IMR-90 (cell line): Measurements from ENCODE around the gene MYO1H. TPM values are rescaled to one million over a fixed set of nuclear protein-coding genes. Genes with fewer than 3 reads are reported as not detected.

Experiments
- ATAC-seq: fragments of 200-7000 bp; cut with Tn5 transposase; 2 replicates; pipeline ENCODE4 v1.9.1; 2020; ENCODE audit warnings: low read depth, mild to moderate bottlenecking, moderate library complexity
- BruUV-seq: library from RNA; stranded (reverse); fragments of 400-500 nt; replicated peaks from 2 replicates; lab custom pipeline; 2021; lab: Mats Ljungman, UMichigan
- CTCF ChIA-PET: fragments of 300-600 bp; formaldehyde crosslinking; extraction: SDS; loops from one replicate; lab custom pipeline; 2021; ENCODE audit warnings: antibody characterized with exemption; lab: Yijun Ruan, JAX
- POLR2A ChIA-PET: fragments of 300-600 bp; sonication (Branson Sonifier 250); formaldehyde crosslinking; loops from one replicate; lab custom pipeline; 2022; ENCODE audit warnings: antibody characterized with exemption; ENCODE audit not compliant: unreplicated experiment; lab: Charles Lee
- DNase-seq: peaks from one replicate; pipeline ENCODE4 v3.0.0; 2013
- H2AFZ ChIP-seq: replicated peaks from 2 replicates; pipeline ENCODE3; 2013; ENCODE audit warnings: low read length, mild to moderate bottlenecking; ENCODE audit not compliant: poor library complexity
- H2AK5ac ChIP-seq: 2 replicates; pipeline ENCODE4 v1.6.1; 2013; ENCODE audit warnings: low read depth, low read length, inconsistent platforms
- H2AK9ac ChIP-seq: replicated peaks from 2 replicates; pipeline ENCODE3; 2013; ENCODE audit warnings: mild to moderate bottlenecking, low read depth, low read length, moderate library complexity; ENCODE audit not compliant: poor library complexity
- H2BK120ac ChIP-seq: 2 replicates; pipeline ENCODE4 v1.6.1; 2013; ENCODE audit warnings: low read depth, low read length, inconsistent platforms
- H2BK15ac ChIP-seq: 3 replicates; pipeline ENCODE4 v1.6.1; 2013; ENCODE audit warnings: low read depth, low read length, inconsistent platforms
- H2BK20ac ChIP-seq: 2 replicates; pipeline ENCODE4 v1.6.1; 2013; ENCODE audit warnings: low read depth, mild to moderate bottlenecking, inconsistent platforms, low read length, moderate library complexity
- H2BK5ac ChIP-seq: 2 replicates; pipeline ENCODE4 v1.6.1; 2013; ENCODE audit warnings: mild to moderate bottlenecking, low read depth, low read length, inconsistent platforms; ENCODE audit not compliant: poor library complexity, severe bottlenecking
- H3K14ac ChIP-seq: replicated peaks from 2 replicates; pipeline ENCODE4 v1.6.1; 2013; ENCODE audit warnings: low read depth, low read length, inconsistent platforms
- H3K18ac ChIP-seq: 2 replicates; pipeline ENCODE4 v1.6.1; 2013; ENCODE audit warnings: low read depth, low read length, control low read depth
- H3K23ac ChIP-seq: 2 replicates; pipeline ENCODE4 v1.6.1; 2013; ENCODE audit warnings: low read depth, low read length, inconsistent platforms
- H3K27ac ChIP-seq: 2 replicates; pipeline ENCODE4 v1.5.1; 2013; ENCODE audit warnings: mild to moderate bottlenecking, control low read depth, low read length; ENCODE audit not compliant: insufficient read depth
- H3K27me3 ChIP-seq: 2 replicates; pipeline ENCODE4 v1.6.1; 2013; ENCODE audit warnings: low read length; ENCODE audit not compliant: control insufficient read depth, insufficient read depth
- H3K36me3 ChIP-seq: 2 replicates; pipeline ENCODE4 v1.6.1; 2013; ENCODE audit warnings: low read length, mixed read lengths; ENCODE audit not compliant: control insufficient read depth, insufficient read depth
- H3K4ac ChIP-seq: 2 replicates; pipeline ENCODE4 v1.6.1; 2013; ENCODE audit warnings: low read depth, low read length, inconsistent platforms
- H3K4me1 ChIP-seq: 2 replicates; pipeline ENCODE4 v1.6.1; 2013; ENCODE audit warnings: low read length, mixed read lengths; ENCODE audit not compliant: control insufficient read depth, insufficient read depth
- H3K4me2 ChIP-seq: 2 replicates; pipeline ENCODE4 v1.6.1; 2013; ENCODE audit warnings: low read depth, mild to moderate bottlenecking, control low read depth, low read length, moderate library complexity
- H3K4me3 ChIP-seq: 2 replicates; pipeline ENCODE4 v1.5.1; 2013; ENCODE audit warnings: low read depth, mild to moderate bottlenecking, control low read depth, low read length, moderate library complexity; ENCODE audit not compliant: insufficient read depth
- H3K56ac ChIP-seq: 2 replicates; pipeline ENCODE4 v1.6.1; 2013; ENCODE audit warnings: low read length, inconsistent platforms; ENCODE audit not compliant: insufficient read depth; ENCODE audit errors: extremely low read depth
- H3K79me1 ChIP-seq, 2 experiments: 2 replicates each; pipeline ENCODE4 v1.6.1; 2013; ENCODE audit warnings: low read length in 2 of 2, inconsistent platforms in 1 of 2, low read depth in 1 of 2
- H3K9ac ChIP-seq: 2 replicates; pipeline ENCODE4 v1.6.1; 2013; ENCODE audit warnings: low read depth, low read length, control low read depth
- H3K9me1 ChIP-seq: 2 replicates; pipeline ENCODE4 v1.6.1; 2013; ENCODE audit warnings: low read length, inconsistent platforms; ENCODE audit not compliant: insufficient read depth
- H3K9me3 ChIP-seq: 2 replicates; pipeline ENCODE4 v1.6.1; 2013; ENCODE audit warnings: low read length; ENCODE audit not compliant: control insufficient read depth, insufficient read depth
- H4K20me1 ChIP-seq: 2 replicates; pipeline ENCODE4 v1.6.1; 2013; ENCODE audit warnings: low read length, inconsistent platforms; ENCODE audit not compliant: insufficient read depth
- H4K5ac ChIP-seq: 2 replicates; pipeline ENCODE4 v1.6.1; 2013; ENCODE audit warnings: mild to moderate bottlenecking, low read depth, low read length, control low read depth
- H4K8ac ChIP-seq, 2 experiments: 2 replicates each; pipeline ENCODE4 v1.6.1; 2013; ENCODE audit warnings: low read depth in 2 of 2, low read length in 2 of 2, control low read depth in 1 of 2, inconsistent platforms in 1 of 2
- H4K91ac ChIP-seq: 2 replicates; pipeline ENCODE4 v1.6.1; 2013; ENCODE audit warnings: low read depth, low read length, inconsistent platforms; ENCODE audit not compliant: insufficient read depth
- BHLHE40 ChIP-seq: fragments of 150-350 bp; IDR thresholded peaks from 2 replicates; pipeline ENCODE4 v1.6.1; 2016; ENCODE audit warnings: mild to moderate bottlenecking, low read depth, low read length
- CTCF ChIP-seq: conservative IDR thresholded peaks from 2 replicates; pipeline ENCODE4 v1.5.1; 2012; ENCODE audit warnings: mild to moderate bottlenecking, low read depth, low read length, improper control_type of control experiment
- MXI1 ChIP-seq: IDR thresholded peaks from 2 replicates; pipeline ENCODE4 v1.6.1; 2012; ENCODE audit warnings: low read depth, mild to moderate bottlenecking, low read length, moderate library complexity, borderline replicate concordance
- POLR2A ChIP-seq: IDR thresholded peaks from 2 replicates; pipeline ENCODE4 v1.6.1; 2012; ENCODE audit warnings: mild to moderate bottlenecking, low read depth, low read length
- USF2 ChIP-seq: fragments of 150-350 bp; IDR thresholded peaks from 2 replicates; pipeline ENCODE4 v1.6.1; 2017; ENCODE audit warnings: mild to moderate bottlenecking, antibody characterized with exemption, low read length, low read depth
- WGBS, 2 experiments: methylation state at CpG; one replicate each; pipeline versions ENCODE4 v1.1.5 to v1.1.7; 2013; ENCODE audit warnings: missing lambda C conversion rate in 2 of 2; ENCODE audit not compliant: insufficient read length in 1 of 2; ENCODE audit errors: extremely low coverage in 2 of 2; 5-methylcytosine and 5-hydroxymethylcytosine counted together
- dilution Hi-C: fragments of 300-500 bp; cut with HindIII; formaldehyde crosslinking; loops from one replicate; pipeline ENCODE4 v1.14.3; 2018; ENCODE audit warnings: low sequenced_read_pairs; ENCODE audit not compliant: unreplicated experiment
- in situ Hi-C: fragments of 300-500 bp; cut with MboI; formaldehyde crosslinking; loops from 3 replicates; pipeline ENCODE4 v1.14.3; 2019; ENCODE audit warnings: low sequenced_read_pairs, inconsistent platforms, mixed read lengths
- intact Hi-C: fragments of 100-400 bp; cut with micrococcal nuclease; formaldehyde crosslinking; loops from 2 replicates; pipeline ENCODE4 v1.10.0; 2022
- polyA plus RNA-seq, 3 experiments: library from polyadenylated mRNA; depleted of rRNA; stranded (reverse); fragments of >200 nt; gene quantifications; 2 replicates each; pipeline ENCODE4 v1.2.3, GENCODE V29; 2012; ENCODE audit warnings: low replicate concordance in 1 of 3
- total RNA-seq: library from RNA; depleted of rRNA; stranded (reverse); fragments of >200 nt; gene quantifications from 2 replicates; pipeline ENCODE4 v1.2.3, GENCODE V29; 2012

The MYO1H gene
- total and polyA plus RNA-seq, 2 of the 4 experiments (the other 2 are of a cell fraction), result not detected

GRCh38 chr12:109302770-109303169, 44.9 kb upstream of the MYO1H start:
- no CpG with 5 or more reads among the region's 5 CpGs for WGBS, 2 experiments

More at GRCh38 chr12:109302770-109303169, 44.9 kb upstream of the MYO1H start:
- H4K91ac ChIP-seq, result no peak overlapping the region
- H3K79me1 ChIP-seq, result no peaks in the 10 kb centered on the region
- no peak overlapping the region for H3K18ac ChIP-seq
- no peak for ATAC-seq
- H2BK120ac ChIP-seq, result no peak overlapping the region
- H4K8ac ChIP-seq, result no peak overlapping the region
- no peak overlapping the region for H3K23ac ChIP-seq
- H2BK15ac ChIP-seq, result no peak overlapping the region
- no peak overlapping the region for H2AK5ac ChIP-seq
- no peak overlapping the region for H3K27ac ChIP-seq
- H3K36me3 ChIP-seq, result no peaks in the 10 kb centered on the region
- no peak overlapping the region for H3K4me2 ChIP-seq
- CTCF ChIA-PET, result no interaction called here
- H4K5ac ChIP-seq, result no peak overlapping the region
- DNase-seq, result no peak
- H3K14ac ChIP-seq, result no peak overlapping the region
- intact Hi-C loops (no loop called here), in situ Hi-C loops (no loop called here), dilution Hi-C loops (no loop called here)
- H2AFZ ChIP-seq, result no peak overlapping the region
- H3K56ac ChIP-seq, result no peak overlapping the region
- TF ChIP-seq USF2, result no peak
- no peak for TF ChIP-seq POLR2A
- TF ChIP-seq CTCF, result no peak
- TF ChIP-seq BHLHE40, result no peak
- TF ChIP-seq MXI1, result no peak
- no peak overlapping the region for H3K4me3 ChIP-seq
- no peak overlapping the region for H2AK9ac ChIP-seq
- POLR2A ChIA-PET, result no interaction called here
- no peak overlapping the region for H2BK5ac ChIP-seq
- H3K9ac ChIP-seq, result no peak overlapping the region
- H3K9me3 ChIP-seq, result no peaks in the 10 kb centered on the region
- H3K4me1 ChIP-seq, result no peaks in the 10 kb centered on the region
- H2BK20ac ChIP-seq, result no peak overlapping the region
- H3K4ac ChIP-seq, result no peak overlapping the region
- H4K20me1 ChIP-seq, result no peaks in the 10 kb centered on the region
- no peaks in the 10 kb centered on the region for H3K9me1 ChIP-seq
- BruUV-seq, result no TSS peak
- peaks cover 37% of the 10 kb centered on the region for H3K27me3 ChIP-seq
